GM19468 (cell line): Measurements from ENCODE around the gene P2RX2.

Experiments used
- ATAC-seq: cut with Tn5 transposase; IDR thresholded peaks from one replicate; pipeline ENCODE4 v1.9.1; 2021; ENCODE audit warnings: mild to moderate bottlenecking, moderate library complexity, moderate number of reproducible peaks; ENCODE audit not compliant: unreplicated experiment; ENCODE audit errors: extremely low read depth

Gene P2RX2

DNA sequence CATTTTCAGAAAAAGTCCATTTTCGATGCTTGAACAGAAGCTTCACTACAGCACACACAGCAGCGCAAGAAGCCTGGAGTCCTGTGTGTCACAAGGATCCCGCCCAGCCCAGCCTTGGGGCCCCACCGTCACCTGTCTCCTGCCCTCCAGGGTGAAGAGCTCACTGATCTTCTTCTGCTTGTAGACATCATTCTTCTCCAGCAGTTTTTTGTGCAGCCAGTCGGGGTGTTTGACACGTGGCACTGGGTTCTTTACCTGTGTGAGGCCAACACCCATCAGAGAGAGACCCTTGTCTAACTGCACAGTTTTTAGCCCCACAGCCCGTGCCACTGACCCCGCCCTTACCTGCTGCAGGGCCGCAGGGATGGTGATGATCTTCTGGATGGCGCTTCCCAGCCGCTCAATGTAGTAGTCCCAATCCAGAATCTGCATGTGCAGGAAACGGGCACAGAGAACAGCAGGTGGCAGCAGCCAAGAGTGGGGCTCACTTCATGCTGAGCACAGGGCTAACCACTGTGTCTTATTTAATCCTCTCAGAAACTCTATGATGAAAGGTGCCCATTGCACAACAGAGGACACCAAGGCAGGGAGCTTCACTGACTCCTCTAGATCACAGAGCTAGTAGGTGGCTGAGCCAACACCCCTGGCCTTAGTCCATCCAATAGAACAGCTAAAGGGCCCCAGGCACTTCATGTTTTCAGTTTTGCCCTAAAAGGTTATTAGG is 38.6 kb downstream of the P2RX2 start:
- ATAC-seq, result no peak

DNA sequence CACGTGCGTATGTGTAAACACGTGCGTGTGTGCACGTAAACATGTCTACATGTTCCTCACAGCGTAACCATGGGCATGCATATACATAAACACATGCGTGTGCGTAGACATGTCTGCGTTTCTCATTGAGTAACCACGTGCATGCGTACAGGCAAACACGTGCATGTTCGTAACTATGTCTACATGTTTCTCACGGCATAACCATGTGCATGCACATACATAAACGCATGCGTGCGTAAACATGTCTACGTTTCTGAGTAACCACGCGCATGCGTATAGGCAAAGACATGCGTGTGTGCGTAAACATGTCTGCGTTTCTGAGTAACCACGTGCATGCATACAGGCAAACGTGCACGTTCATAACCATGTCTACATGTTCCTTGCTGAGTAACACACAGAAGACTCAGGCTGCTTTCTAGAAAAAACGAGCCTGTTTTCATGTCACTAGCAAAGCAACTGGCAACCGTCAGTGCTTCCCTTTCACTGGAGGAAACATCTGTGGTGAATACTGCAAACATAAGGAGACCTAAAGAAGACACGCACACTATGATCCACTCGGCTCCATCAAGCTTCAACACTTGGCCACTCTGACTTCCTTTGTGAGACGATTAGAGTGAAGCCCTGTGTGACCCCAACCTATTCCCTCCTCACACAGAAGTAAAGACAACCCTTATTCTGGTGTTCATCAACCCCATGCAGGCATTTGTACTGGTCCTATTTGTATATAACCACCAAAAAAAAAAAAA is 39.7 kb downstream of the P2RX2 start:
- no peak for ATAC-seq

DNA sequence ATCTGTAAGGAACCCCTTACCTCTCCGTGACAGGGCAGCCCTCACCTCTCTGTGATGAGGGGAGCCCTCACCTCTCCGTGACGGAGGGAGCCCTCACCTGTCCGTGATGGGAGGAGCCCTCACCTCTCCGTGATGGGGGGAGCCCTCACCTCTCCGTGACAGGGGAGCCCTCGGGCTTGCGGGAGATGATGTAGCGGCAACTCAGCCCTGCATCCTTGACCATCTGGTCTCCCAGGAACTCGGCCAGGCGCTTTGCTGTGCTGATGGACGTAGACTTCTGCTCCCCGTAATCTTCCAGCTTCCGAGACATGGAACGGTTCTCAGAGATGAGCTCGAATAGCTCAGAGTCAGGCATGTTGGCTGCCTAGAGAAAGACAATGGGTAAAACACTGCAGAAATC is 40.6 kb downstream of the P2RX2 start:
- ATAC-seq, result no peak

DNA sequence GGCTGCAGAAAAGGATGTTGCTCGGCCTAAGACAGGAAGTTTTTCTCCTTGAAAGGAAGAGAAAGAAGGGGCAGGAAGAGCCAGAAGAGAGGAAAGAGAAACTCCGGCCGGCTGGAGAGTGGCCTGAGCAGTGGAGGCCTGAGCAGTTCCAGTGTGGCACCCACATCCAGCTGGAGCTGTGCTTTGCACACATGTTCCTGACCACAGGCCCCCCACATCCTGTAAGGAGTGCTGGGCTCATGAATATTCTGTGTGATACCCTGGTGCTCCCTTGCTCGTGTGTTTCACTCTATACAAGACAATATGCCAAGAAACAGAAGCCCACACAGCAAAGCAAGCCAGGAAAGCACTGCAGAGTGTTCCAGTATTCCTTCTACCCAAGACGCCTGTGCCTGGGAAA is 41.5 kb downstream of the P2RX2 start:
- no peak for ATAC-seq

DNA sequence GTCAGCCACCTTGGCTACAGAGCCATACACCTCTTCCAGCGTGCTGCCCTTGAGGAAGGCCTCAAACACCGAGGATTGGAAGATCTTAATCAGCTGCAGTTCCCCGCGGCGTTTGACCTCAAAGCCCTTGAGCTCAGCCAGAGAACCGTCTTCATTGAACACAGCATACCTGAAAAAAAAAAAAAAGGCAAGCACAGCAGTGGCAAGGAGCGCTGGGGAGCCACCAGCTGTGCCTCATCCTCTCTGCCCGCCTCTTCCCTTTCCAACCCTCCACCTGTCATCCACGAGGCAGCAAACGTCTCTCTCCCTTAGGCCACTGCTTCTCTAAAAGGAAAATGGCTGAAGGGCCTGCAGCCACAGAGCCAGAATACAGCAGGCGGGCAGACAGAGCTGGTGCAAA is 42.4 kb downstream of the P2RX2 start:
- ATAC-seq, result no peak

DNA sequence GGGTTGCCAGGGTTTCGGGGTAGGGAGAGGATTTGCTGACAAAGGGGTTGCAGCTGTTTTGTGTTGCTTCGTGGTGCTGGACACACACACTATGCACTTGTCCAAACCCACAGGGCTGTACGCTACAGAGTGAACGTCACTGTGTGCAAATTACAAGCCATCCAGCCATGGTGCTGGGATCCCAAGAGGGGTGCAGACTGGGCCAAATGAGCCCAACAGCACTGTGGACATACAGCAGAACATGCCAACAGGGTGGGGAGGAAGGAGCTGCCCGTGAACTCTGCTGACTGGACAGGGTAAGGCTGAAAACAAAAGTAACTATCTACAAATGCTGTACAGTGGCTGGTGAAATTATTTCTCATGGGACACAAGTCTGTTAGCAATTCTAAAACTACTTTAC is 43.4 kb downstream of the P2RX2 start:
- ATAC-seq, result no peak

DNA sequence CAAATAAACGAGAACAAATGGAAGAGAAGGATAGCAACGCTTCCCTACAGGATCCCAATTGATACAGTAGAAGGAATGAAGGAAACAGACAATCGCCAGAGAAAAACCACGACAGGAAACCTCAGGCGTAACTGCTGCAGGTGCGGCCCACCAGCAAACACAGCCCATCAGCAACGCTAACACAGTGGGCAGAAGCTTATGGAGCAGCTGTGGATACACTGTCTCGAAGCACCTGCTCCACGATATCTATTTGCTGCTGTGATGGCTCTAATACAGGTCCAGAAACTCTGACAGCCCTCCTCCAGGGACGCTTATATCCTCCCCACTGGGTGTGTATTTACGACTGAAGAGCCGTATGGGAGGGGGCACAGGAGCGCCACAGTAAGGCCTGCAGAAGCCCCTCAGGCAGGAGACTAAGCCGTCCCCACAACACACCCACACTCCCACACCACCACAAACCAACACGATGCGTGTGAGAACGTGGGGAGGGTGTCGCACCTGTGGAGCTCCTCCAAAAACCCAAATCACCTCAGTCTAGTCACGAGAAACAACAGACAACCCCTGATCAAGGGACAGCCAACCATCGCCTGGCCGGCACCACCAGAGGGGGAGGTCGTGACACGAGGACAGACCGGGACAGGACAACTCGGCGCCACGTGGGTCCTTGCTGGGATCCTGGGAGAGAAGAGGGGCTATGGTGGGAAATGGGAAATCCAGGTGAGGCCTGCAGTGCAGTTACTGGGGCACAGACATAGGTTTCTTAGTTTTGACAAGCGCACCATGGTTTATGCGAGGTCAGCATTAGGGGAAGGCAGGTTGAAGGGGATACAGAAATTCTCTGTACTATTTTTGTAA is 44.6 kb downstream of the P2RX2 start:
- ATAC-seq, result no peak

DNA sequence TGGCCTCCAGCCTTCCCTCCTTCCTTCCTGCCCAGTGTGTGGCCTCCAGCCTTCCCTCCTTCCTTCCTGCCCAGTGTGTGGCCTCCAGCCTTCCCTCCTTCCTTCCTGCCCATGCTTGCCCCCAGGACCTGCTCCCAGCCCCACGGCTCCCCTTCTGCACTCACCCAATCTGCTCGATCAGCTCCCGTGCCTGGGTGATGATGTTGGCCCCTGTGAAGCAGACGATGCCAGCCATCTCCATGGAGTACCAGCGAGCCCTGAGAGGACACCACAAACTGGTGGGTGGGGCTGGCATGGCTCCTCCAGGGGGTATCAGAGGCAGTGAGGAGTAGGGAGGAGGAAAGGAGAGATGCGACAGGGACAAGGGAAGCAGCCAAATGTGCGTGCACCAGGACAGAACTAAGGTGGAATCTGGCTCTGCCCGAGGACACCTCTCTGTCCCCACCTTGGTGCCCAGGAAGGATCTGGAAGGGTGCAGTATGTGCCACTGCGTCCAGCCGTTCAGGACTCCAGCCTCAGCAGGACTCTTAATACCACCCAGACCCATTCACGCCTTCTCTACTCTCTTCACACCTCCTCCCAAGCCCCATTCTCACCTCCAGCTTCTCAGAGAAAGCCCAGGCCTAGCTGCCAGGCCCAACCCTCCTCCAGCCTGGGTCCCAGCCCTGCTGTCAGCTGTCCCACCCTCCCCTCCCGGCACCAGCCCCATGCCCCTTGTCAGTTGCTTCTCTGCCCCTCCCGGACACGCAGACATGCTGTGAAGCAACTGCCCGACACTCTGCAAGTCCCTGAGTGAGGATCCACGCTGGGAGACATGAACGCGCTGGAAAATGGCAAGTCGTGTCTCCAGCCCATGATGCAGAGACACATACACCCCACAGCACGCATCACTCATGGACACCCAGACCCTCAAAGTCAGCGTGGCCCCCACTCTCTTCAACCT is 45.9 kb downstream of the P2RX2 start:
- ATAC-seq, result no peak

DNA sequence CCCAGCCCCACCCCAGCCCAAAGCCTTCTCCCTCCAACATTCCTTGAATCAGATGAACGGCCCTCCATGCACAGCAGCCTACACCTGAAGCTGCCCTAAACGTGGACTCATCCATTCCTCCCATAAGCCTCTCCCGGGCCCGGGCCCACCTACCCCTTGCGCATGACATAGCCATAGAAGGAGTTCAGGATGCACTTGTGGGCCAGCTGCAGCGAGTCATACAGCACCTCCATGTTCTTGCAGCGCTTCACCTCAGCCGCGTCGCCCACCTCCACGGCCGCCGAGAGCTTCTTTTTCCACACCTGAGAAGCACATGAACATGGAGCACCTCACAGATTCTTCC is 46.5 kb downstream of the P2RX2 start:
- no peak for ATAC-seq

DNA sequence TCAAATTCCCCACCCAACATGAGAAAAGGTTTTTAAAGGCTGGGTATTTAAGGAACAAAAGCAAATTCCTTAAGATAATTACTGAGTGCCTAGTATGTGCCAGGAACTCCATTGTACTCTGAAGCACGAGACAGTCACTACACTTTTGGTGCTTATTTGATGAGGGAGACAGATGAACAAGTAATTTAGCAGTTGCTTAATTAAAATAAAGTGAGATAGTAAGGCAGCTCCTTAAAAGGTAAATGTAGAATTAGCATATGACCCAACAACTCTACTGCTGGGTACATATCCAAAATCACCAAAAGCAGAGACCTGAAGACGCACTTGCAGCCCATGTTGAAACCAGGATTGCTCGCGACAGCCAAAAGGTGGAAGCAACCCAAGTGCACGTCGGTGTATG is 47.2 kb downstream of the P2RX2 start:
- no peak for ATAC-seq

DNA sequence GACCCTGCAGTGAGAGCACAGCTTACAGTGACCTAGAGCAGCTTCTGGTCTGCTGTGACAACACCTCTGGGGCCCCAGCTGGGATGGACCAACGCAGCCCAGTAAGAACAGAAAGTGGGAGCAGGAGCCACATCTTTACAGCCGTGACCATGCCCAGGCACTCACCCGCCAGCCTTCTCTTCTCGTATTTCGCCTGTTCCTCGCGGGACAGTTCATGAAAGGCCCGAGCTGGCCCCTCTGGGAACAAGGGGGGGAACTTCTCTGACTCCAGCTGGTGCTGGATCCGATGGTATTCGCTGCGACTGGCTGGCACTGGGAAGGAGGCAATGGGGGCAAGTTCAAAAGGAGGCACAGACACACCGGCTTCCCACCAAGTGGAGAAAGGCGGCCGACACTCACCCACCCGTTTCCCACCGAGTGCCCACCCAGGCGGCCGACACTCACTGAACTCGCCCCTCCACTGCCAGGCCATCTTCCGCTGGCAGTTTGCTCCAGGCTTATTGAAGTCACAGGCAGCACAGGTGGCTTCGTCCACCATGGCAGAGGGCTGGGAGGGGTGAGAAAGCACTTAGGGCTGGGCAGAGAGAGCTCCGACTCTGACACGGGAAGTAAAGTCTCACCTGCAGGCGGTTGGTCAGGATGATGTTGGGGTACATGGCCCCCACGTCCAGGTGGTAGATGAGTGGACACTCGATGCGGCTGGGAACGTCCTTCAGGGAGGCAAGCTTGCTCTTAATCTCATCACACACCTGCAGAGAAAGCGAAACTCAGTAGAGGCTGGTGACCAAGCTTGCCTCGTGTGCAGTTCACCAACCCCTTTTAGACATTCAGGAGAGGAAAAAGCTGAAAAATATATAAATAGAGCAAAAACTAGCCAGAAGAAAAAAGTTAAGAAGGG is 49.9 kb downstream of the P2RX2 start:
- no peak for ATAC-seq

DNA sequence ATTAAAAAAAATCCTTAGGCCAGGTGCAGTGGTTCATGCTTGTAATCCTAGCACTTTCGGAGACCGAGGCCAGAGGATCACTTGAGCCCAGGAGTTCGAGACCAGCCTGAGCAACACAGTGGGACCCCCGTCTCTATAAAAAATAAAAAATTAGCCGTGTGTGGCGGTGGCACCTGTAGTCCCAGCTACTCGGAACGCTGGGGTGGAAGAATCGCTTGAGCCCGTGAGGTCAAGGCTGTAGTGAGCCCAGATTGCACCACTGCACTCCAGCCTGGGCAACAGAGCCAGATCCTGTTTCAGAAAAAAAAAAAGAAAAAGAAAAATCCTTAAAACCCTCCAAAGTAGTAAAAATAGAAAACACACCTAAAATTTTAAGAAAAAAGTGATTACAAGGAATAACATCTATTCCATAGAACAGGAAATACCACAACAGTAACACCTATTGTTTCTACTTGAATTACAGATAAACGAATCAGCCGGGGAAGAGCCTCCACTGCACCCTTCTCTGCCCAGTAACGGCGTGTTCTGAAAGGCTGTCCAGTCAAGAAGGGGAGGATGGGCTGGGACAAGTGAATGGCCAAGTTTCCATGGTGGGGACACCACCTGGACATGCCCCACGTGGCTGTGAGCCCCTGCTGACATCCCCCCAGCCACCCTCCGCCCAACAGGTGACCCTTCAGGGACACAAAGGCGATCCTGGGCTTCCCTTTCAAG is 50.7 kb downstream of the P2RX2 start:
- ATAC-seq, result no peak
